ENCODE data around the gene MYO7A.

DNA sequence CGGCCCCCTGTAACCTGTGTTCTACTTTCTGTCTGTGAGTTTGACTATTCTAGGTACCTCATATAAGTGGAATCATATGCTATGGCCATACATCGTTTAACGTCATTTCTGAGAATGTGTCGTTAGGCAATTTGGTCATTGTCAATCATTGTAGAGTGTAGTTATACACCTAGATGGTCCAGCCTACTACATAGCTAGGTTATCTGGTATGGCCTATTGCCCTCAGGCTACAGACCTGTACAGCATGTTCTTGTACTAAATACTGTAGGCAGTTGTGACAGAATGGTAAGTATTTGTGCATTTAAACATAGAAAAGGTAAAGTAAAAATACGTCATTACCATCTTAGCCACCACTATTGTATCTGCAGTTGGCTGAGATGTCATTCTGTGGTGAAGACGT, 35.2 kb downstream of the MYO7A start:
- no peak for TF ChIP-seq CTCF (IDR thresholded peaks at IDR 0.05; ENCODE audit: poor library complexity)
- TF ChIP-seq EZH2phosphoT487 (IDR thresholded peaks at IDR 0.05; ENCODE audit: low read depth, severe bottlenecking, unreplicated experiment) = no peak

Measured in hepatocyte (in vitro differentiated cells).